A673 (cell line): ENCODE data around the gene TNFAIP8L3. TPM values are rescaled to one million over a fixed set of nuclear protein-coding genes. Genes with fewer than 3 reads are reported as not detected.

Source experiments
- BruUV-seq: library from RNA; stranded (reverse); fragments of 400-500 nt; replicated peaks from 2 replicates; lab custom pipeline; 2021; lab: Mats Ljungman, UMichigan
- CTCF ChIA-PET: fragments of 300-600 bp; sonication (Branson Sonifier 250); formaldehyde crosslinking; loops from one replicate; lab custom pipeline; 2022; ENCODE audit warnings: antibody characterized with exemption; lab: Charles Lee
- POLR2A ChIA-PET: fragments of 300-600 bp; sonication (Branson Sonifier 250); formaldehyde crosslinking; loops from one replicate; lab custom pipeline; 2022; ENCODE audit warnings: antibody characterized with exemption; ENCODE audit not compliant: low non-redundant PET; lab: Charles Lee
- DNase-seq: peaks from one replicate; pipeline ENCODE4 v3.0.0-alpha.2; 2015; ENCODE audit warnings: low spot score
- H3K27ac ChIP-seq: fragments of 200-600 bp; sonication (generic); 2 replicates; pipeline ENCODE4 v1.5.1; 2016; ENCODE audit warnings: mixed run types, low read depth, mild to moderate bottlenecking, mixed read lengths, antibody characterized with exemption, low read length; ENCODE audit not compliant: poor library complexity, severe bottlenecking
- H3K27me3 ChIP-seq: fragments of 200-600 bp; sonication (generic); replicated peaks from 2 replicates; pipeline ENCODE4 v1.6.1; 2017; ENCODE audit warnings: mixed run types, low read depth, mild to moderate bottlenecking, mixed read lengths, antibody characterized with exemption, low read length; ENCODE audit not compliant: insufficient read depth, poor library complexity
- H3K36me3 ChIP-seq: fragments of 200-600 bp; sonication (generic); 2 replicates; pipeline ENCODE4 v1.6.1; 2016; ENCODE audit warnings: mixed run types, mild to moderate bottlenecking, mixed read lengths, antibody characterized with exemption, low read length; ENCODE audit not compliant: insufficient read depth, poor library complexity, severe bottlenecking
- H3K4me1 ChIP-seq: fragments of 200-600 bp; sonication (generic); 2 replicates; pipeline ENCODE4 v1.6.1; 2017; ENCODE audit warnings: mixed run types, mild to moderate bottlenecking, mixed read lengths, antibody characterized with exemption, low read length; ENCODE audit not compliant: insufficient read depth, poor library complexity, severe bottlenecking
- H3K4me3 ChIP-seq: fragments of 200-600 bp; sonication (generic); 2 replicates; pipeline ENCODE4 v1.5.1; 2016; ENCODE audit warnings: low read depth, mixed run types, mild to moderate bottlenecking, mixed read lengths, low read length; ENCODE audit not compliant: poor library complexity, severe bottlenecking
- H3K9me3 ChIP-seq: fragments of 200-600 bp; sonication (generic); 2 replicates; pipeline ENCODE4 v1.6.1; 2016; ENCODE audit warnings: mixed run types, low read depth, mild to moderate bottlenecking, mixed read lengths, antibody characterized with exemption, low read length; ENCODE audit not compliant: poor library complexity, severe bottlenecking
- CTCF ChIP-seq: fragments of 300-800, 200-600 bp; sonication (generic); conservative IDR thresholded peaks from 2 replicates; pipeline ENCODE4 v1.5.1; 2017; ENCODE audit warnings: low read depth, mild to moderate bottlenecking, antibody characterized with exemption, low read length, moderate library complexity, mixed read lengths
- EZH2 ChIP-seq: fragments of 200-600 bp; sonication (generic); IDR thresholded peaks from 2 replicates; pipeline ENCODE4 v1.6.1; 2017; ENCODE audit warnings: borderline replicate concordance, low read depth, mild to moderate bottlenecking, mixed read lengths, antibody characterized with exemption, low read length; ENCODE audit not compliant: poor library complexity, severe bottlenecking
- intact Hi-C: fragments of 100-400 bp; cut with micrococcal nuclease; formaldehyde crosslinking; loops from one replicate; pipeline ENCODE4 v1.10.0; 2022; ENCODE audit not compliant: unreplicated experiment
- total RNA-seq: library from RNA; stranded (reverse); gene quantifications from 2 replicates; pipeline ENCODE4 v1.2.3, GENCODE V29; 2021

The TNFAIP8L3 gene
- total RNA-seq, 1 experiment from 2014 or later: 0.15 TPM

GRCh38 chr15:51065781-51066180 is 28.9 kb downstream of the TNFAIP8L3 start:
- no peaks in the 10 kb centered on the region for H3K36me3 ChIP-seq
- no peak for TF ChIP-seq CTCF
- no peak for TF ChIP-seq EZH2
- BruUV-seq: no TSS peak
- ChIA-PET POLR2A (no interaction called here), CTCF (no interaction called here)
- no peak overlapping the region for H3K4me3 ChIP-seq
- H3K4me1 ChIP-seq: no peaks in the 10 kb centered on the region
- no peak for DNase-seq
- no peaks in the 10 kb centered on the region for H3K9me3 ChIP-seq
- peaks cover 5% of the 10 kb centered on the region for H3K27me3 ChIP-seq
- no peak overlapping the region for H3K27ac ChIP-seq
- intact Hi-C loops: no loop called here

GRCh38 chr15:51065261-51065660 is 29.4 kb downstream of the TNFAIP8L3 start:
- TF ChIP-seq CTCF (no peak), EZH2 (no peak)
- Histone ChIP-seq H3K4me1 (no peaks in the 10 kb centered on the region), H3K36me3 (no peaks in the 10 kb centered on the region), H3K27me3 (peaks cover 5% of the 10 kb centered on the region), H3K4me3 (no peak overlapping the region), H3K9me3 (no peaks in the 10 kb centered on the region), H3K27ac (no peak overlapping the region)
- ChIA-PET CTCF (no interaction called here), POLR2A (no interaction called here)
- intact Hi-C loops: no loop called here
- BruUV-seq: no TSS peak
- DNase-seq: no peak

GRCh38 chr15:51062736-51063135 is 32.0 kb downstream of the TNFAIP8L3 start:
- Histone ChIP-seq H3K27me3 (peaks cover 14% of the 10 kb centered on the region), H3K9me3 (no peaks in the 10 kb centered on the region), H3K4me3 (no peak overlapping the region), H3K36me3 (no peaks in the 10 kb centered on the region), H3K4me1 (no peaks in the 10 kb centered on the region), H3K27ac (no peak overlapping the region)
- intact Hi-C loops: no loop called here
- no peak for DNase-seq
- POLR2A ChIA-PET: no interaction called here
- CTCF ChIA-PET: no interaction called here
- no TSS peak for BruUV-seq
- TF ChIP-seq CTCF (no peak), EZH2 (no peak)
